Cortex of kidney (tissue), 1 donor: ENCODE results near the gene TVP23B.
"Not testable (repeated sequence)": the region's sequence is repeated elsewhere in the genome, so short reads cannot be mapped to it uniquely, and the experiment has no call there.

Experiments
- DNase-seq: peaks from one replicate; lab custom pipeline; 2025; lab: John Stamatoyannopoulos, UW

TVP23B gene

DNA sequence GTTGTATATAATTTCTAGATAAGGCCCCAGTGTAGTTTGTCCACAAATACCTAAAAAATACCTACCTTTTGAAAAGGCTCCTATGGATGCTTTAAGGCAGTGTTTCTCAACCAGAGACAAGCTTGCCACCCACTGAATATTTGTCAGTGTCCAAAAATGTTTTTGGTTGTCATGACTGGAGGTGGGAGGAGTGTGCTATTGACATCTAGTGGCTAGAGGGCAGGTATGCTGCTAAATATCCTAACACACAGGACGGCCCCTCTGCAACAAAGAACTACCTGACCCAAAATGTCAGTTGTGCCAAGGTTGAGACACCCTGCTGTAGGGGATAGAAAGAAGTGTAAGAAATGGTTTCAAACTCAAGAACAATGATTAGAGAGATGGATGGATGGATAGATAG is 10.4 kb downstream of the TVP23B start:
- not testable (repeated sequence) for DNase-seq

DNA sequence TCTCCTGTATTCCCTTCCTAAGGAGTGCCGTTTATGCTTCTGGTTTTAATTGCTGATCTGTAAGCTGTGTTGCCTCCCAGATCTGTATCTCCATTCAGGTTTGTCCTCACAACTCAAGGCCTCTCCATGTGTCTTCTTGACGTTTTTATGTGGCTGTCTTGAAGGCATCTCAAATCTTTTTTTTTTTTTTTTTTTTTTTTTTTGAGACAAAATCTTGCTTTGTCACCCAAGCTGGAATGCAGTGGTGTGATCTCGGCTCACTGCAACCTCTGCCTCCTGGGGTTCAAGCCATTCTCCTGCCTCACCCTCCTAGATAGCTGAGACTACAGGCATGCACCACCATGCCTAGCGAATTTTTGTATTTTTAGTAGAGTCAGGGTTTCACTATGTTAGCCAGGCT is 13.9 kb downstream of the TVP23B start:
- not testable (repeated sequence) for DNase-seq

DNA sequence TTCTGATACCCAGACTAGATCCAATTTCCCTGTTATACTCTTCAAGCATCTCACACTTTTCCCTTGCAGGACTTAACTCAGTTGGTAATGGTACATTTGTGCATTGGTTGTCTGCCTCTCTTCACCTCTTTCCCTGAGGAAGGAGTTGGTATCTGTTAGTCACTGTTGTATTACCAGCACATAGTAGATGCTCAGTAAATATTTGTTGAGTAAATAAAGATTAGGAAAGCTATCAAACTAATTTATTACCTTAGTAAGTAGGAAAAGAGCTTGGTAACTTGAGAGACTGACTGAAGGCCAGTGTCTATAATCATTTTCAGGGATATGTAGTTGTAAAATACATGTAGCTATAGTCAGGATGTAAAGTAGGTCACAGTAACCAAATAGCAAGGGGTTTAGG is 15.9 kb downstream of the TVP23B start:
- DNase-seq = not testable (repeated sequence)

DNA sequence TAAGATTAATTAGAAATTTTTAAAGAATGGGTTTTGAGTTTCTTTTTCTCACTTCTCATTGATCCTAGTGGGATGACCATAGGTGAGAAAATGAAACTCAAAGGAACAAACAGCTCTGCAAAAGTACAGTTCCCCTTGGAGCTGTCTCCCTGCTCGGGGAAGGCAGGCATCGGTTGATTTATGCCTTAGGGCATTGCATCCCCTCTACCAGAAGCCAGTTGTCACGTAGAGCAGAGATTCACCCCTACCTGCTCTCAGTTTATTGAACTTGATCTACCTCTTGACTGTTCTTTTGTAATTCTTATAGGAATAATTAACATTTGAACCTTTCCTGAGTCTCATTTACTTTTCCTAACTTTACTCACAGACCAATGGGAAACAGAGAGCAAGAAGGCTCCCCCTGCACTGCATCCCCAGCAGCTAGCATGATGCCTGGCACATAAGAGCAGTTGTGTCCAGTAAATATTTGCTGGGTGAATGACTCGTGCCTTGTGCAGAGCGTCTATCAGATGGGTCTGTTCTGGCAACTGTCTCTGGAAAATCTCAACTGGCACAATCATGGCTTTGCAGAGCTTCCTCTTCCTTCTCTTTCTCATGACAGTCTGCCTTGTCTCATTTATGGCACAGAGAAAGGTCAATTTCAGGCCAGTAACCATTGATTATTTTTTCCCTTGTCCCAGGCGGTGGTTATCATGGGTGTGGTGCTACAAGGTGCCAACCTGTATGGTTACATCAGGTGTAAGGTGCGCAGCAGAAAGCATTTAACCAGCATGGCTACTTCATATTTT is 22.7 kb downstream of the TVP23B start:
- not testable (repeated sequence) for DNase-seq

DNA sequence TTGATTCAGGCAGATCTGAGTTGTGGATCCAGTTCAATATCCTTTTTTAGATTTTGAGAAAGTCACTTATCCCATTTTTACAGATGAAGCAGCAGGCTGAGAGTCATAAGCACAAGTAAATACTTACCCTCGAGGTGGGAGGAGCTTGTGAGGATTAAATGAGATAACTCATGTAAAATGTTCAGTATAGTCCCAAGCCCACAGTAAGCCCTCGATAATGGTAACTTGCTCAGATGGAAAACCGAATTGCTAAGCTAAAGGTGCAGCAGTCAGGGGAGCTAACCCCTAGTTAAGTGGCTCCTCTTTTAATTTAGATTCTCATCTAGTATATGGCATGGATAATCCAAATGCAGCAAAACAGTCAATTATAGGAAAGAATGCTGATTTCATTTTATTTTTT is 34.9 kb downstream of the TVP23B start:
- DNase-seq = not testable (repeated sequence)

DNA sequence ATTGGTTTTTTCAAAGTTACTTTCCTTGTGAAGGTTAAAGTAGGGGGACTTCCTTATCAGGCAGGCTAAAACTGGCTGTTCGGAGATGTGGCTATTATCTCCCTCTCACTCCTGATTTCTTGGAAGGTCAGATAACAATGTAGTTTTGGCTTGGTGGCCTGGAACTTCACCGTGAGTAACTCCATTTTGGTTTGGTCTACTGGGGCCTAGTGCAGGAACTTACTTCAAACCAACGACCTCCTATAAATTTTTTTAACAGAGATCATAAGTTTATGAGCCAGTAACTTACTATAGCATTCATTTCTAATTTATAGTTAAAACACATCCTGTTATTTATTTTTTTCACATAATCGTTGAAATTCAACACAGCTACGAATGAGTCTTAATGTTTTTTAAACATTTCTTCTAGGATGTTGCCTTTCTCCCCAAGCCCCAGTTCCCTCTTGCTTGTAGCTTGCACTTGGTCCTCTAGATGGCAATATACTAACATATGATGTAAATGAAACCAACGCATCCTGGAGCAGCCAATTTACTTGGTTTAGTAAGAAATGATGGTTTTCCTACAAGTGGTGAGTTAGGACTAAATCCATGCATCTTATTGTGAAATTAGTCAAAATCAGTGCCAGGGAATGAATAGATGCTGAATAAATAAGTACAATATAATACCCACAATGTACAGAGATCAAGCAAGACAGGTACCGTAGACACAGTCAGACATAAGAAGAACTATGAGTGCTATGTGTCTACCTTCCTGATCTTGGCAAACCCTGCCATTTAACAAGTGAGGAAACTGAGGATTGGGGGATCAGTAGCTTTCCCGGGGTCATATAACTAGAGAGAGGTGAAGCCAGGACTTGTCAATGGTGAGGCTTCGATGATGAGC is 35.7 kb downstream of the TVP23B start:
- not testable (repeated sequence) for DNase-seq

DNA sequence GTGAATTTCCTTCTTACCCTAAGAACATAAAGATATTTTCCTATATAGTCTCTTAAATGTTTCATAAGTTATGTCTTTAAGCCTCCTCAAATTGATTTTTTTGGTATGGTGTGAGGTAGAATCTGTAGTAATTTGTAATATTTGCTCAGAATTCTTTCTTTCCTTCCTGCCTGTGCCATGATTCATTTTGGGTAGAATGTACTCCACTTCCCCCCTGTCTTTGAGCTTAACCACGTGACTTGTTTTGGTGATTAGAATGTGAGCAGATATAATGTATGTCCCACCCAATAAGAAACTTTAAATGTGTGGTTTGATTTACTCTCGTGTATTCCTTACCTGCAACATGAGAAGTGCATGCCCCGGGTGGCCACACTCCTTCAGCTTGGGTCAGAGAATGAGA is 40.4 kb downstream of the TVP23B start:
- DNase-seq = not testable (repeated sequence)

DNA sequence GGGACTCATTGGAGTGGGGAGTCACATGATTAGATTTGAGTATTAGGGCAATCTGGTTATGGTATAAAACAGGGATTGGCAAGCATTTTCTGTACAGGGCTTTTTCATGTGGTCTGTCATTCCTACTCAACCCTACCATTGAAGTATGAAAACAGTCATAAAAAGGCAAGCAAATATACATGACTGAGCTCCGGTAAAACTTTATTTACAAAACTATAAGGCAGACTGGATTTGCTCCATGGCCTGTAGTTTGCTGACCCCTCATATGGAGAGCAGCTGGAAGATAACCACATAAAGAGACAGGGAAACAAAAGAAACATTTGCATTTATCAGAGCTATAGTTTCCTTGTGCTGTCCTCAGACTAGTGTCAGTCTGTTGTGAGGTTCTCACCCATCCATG is 46.6 kb downstream of the TVP23B start:
- not testable (repeated sequence) for DNase-seq

DNA sequence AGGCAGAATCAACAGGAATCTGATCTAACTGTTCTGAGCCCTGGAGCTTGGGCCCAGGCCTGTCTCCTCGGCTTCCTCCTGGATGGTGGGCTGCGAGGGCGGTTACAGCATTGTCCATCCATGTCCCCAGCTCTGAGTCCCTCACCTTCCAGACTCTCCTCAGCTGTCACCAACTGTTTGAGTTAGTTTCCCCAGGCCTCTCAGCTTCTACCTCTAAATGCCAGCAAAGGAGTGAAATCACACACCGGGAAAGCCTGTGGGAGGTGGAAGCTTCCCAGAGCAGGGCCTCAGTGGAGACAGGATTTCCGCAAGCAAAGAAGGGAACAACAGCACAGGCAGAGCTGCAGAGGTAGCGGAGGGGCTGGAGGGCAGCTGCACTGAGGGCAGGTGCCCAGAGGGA is 67.5 kb downstream of the TVP23B start:
- DNase-seq = no peak

DNA sequence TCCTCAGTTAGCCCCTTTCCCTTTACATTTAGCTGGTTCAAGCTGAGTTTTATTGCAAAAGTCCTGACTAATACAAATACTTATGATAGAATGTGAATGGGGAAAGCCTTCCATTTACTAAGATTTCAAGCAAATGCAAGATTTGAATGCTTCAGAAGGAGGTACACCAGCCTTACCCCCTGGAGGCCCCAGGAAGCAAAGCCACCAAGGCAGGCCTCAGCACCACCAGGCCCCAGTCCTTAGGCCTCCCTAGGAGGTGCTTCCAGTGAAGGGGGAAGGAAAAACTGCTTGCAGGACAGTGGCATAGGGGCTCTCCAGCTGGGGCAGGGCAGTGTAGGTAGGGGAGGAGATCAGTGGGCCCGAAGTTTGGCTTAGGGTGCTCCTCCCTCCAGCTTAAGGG is 69.7 kb downstream of the TVP23B start:
- DNase-seq = no peak

DNA sequence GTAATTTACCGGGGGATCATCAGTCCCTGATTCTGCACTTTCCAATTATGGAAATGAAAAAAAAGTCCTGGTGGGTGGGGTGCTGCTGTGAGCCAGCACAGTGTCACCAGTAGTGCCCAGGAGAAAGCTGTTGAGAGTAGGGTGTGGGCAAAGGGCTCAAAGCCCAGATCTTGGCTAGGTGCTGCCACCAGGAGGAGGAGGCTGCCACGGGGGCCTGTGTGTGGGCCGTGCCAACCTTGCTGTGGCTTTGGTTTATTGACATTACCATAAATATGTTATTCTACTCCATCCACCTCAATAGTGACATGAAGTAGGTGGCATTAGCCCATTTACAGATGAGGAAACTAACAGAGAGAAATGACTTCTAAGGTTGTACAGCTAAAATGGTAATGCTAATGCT is 70.2 kb downstream of the TVP23B start:
- DNase-seq = no peak

DNA sequence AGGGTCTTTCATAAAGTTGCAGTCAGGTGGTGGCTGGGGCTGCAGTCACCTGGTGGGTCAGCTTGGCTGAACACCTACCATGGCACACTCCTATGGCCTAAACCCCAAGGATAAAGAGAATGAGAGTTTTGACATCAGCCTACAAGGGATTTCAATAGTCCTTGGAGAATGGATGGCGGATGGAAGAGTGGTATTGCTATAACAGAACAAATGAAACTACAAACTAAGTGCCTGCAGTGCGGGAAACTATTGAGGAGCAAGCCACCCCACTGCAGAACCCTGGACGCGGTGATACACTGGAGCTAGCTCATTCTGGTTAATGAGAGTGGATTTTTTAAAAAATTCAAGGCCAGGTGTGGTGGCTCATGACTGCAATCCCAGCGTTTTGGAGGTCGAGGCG is 74.0 kb downstream of the TVP23B start:
- no peak for DNase-seq

DNA sequence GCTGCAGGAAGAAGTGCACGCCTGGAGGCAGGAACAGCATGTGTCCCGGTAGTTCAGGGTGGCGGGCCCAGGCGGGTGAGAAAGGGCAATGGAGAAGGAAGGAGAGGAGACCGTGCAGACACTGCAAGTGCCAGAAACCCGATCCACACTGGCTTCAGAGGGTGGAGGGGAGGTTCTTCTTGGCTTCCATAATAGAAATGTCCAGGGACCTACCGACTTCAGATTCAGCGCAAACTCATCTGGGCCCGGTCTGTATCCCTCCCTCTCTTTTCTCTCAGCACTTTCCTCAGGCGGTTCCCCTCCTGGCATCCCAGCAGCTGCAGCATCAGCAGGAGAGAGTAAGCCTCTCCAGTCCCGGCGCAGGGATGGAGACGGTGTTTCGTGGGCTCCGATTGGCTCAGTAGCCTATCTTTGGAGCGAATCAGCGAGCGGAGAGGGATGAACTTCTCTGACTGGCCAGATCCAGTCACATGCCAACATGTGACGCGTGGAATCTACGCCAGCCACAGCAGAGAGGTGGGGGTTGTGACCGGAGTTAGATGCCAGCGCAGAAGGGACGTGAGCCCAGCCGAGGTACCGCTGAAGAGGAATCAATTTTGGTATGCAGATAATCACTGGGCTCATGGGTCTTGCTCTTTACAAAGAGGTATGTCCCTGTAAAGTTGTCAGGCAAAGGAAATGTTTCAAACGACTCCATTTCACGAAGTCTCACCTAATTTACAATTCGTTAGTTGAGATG is 75.0 kb downstream of the TVP23B start:
- peak; percentile 28 for DNase-seq
